OCI-M1 (cell line): ENCODE results near the gene DAGLA.

ENCODE experiments used
- DNase-seq: peaks from one replicate; lab custom pipeline; 2025; lab: John Stamatoyannopoulos, UW

The DAGLA gene

DNA sequence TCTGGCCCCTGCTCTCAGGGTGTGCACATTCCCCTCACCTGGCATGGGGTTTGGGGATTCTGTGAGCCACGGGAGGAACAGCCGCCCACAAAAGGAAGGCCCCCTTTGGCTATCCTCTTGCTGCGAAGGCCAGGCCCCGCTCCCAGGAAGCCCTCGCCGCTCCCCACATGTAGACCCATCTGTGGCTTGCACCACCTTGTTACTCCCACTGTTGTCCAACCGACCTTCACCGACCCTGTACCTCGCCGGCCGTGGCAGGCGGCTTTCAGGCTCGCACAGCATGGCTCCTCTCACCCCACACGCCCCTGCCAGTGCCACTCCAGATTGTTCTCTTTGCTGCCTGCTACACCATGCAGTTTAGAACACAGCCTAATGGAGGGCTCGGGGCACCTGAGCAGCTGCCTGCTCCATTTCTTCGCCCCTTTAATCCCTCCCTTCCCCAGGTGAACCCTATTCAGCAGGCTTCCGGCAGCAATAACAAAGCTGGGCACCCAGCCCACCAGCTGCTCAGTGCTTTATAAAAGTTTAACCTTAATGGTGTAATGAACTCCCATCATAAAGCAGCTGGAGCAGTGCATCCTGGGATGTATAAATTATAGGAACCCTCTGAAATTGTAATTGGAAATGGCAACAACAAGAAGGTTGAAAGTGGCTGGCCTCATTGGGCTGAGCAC lies 10.7 kb downstream of the DAGLA start:
- DNase-seq, result no peak

DNA sequence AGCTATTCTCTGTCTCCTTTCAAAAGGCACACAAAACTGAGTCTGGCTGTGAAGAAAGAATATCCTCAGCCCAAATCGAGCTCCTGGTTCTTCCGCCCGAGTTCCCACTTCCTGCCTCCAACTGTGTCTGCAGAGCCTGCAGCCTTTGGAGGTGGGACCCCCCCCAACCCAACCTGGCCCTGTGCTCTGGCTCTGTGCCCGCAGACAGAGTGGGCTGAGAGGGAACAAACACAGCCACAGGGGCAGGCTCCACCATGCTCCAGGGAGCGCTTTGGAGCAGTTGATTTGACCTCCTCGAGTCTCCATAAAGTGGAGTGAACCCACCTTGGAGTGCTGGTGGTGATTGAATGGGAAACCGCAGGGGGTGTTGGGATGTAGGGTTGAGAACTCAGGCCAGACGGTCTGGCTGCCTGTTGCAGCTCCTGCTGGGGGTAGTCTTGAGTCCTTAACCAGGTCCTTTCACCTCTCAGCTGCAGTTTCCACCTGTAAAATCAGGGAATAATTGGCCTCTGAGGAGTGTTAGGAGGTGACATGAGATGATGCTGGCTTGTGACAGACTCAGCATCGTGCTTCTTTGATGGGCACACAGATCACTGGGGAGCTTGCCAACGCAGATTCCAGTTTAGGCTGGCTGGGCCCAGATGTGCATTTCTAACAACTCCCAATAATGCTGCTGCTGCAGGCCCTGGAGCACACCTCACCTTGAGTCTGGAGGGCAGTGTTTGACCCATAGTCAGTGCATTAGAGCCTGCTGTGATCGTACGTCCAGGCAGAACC lies 11.4 kb downstream of the DAGLA start:
- no peak for DNase-seq

GRCh38 chr11:61693922-61694601 lies 13.9 kb downstream of the DAGLA start:
- no peak for DNase-seq

DNA sequence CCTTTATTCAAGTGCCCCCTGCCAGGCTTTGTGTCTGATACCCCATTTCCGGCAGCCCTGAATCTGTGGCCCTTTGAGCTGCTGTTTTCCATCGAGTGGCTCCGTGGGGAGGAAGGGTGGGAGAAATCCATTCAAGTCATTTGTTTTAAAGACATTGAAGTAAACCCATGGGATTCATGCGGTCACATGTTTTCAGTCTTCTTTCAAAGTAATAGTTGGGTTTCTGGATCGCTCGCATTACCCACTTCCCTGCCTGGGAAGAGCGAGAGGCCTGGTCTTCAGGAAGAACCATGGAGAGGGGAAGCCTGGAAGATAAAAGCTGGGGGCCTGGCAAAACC lies 14.4 kb downstream of the DAGLA start:
- DNase-seq, result no peak

- DNase-seq, result no peak
Observed at GRCh38 chr11:61694946-61695706, 14.9 kb downstream of the DAGLA start.

GRCh38 chr11:61695917-61696316 lies 15.7 kb downstream of the DAGLA start:
- DNase-seq, result no peak

DNA sequence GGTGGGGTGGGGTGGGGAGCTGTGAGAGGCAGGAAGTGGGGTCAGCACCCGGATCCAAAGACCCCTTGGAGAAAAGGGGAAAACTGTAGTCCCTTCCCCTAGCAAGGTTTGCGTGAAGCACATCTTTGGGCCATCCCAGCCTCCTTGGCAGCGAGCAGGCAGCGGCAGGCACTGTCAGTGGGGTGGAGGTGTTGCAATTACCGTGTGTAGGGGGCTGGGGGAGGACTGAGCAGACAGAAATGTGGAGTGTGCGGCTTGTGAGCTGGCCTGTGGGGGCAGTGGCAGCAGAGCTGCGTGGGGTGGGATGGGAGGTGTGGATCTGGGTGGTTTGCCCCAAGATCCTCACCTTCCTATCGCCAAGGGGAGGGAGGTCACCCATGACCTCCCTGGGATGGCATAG lies 16.4 kb downstream of the DAGLA start:
- DNase-seq, result no peak

DNA sequence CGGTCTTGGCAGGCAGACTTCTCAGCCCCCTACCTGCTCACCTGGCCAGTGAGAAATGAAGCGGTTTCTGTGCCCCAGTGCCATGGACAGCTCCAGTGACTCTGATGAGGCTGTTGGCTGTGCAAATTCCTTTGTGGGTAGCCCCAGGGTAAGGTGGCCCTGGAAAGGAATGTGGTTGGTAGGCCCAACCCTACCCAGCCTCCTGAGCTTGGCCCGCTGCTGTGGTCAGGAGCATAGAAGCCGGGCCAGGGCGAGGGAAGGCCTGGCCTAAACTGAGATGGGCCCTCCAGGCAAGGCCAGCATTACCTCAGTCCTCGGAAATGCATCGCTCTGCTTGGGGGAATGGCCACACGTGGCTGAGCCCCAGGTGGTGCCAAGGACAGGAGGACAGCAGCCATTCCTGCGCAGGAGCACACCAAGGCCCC lies 16.9 kb downstream of the DAGLA start:
- DNase-seq, result no peak

DNA sequence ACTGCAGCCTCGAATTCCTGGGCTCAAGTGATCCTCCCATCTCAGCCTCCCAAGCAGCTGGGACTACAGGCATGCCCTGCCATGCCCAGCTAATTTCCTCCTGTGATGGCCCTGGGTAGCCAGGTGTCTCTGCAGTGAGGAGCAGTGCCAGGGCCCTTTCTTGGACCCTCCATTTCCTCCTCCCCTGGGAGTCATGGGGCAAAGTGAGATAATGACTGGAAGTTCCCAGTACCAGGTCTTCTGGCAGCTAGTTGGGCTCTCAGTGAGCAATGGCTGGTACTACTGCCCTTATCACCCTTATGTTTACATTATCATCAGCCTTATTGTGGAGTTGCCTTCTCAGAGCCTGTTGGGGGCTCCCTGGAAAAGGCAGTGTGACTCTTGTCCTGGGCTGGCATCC lies 17.6 kb downstream of the DAGLA start:
- DNase-seq, result no peak

DNA sequence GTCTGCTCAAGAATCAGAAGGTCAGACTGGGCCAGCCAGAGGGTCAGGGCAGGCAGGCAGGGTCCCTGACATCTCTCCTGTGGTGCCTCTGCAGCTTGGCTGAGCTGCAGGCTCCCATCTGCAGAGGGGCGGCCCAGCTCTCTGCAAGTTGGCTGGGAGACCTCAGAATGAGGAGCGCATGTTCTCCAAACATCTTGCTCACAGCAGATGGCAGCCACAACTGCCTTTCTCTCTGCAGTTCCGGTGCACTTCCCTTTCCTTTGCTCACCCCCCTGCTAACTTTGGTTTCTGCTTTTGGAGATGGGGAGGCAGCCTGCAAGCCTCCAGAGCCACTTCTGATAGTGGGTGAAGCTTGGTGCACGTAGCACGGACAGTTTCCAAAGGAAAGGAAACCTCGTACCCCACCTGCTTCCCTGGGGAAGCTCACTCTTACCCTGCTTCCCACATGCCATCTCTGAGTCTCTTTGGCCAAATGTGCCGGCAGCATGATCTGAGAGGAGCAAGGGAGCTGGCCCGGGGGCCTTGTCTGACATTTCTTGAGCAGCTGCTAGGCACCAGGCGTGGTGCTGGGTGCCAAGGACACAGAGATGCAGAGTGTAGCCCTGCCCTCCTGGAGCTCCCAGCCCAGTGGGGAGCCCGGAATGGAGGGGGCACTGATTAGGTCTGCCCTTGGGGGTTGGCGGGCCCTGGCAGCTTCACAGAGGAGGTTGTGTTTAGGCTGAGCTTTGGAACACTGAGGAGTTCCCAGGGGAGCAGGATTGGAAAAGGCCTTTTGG lies 18.2 kb downstream of the DAGLA start:
- no peak for DNase-seq

DNA sequence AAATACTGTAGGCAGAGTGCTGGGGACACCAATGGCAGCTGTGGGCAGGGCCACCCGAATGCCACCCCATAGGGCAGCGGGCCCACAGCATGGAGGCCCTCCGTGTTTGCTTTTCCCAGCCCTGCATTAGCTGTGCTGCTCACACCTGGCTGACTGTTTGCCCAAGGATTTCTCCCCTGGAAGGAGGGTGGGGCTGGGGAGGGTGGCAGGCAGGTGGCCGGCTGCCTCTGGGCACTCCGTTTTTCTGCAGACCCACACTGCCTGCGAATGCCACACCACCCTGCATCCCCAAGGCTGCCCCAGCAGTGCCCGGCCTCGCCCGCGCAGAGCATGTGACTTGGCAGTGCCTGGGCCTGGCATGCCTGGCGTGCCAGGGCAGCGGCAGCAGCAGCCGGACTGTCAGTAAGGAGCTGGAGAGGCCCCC lies 19.6 kb downstream of the DAGLA start:
- DNase-seq, result no peak

GRCh38 chr11:61700212-61700611 lies 20.0 kb downstream of the DAGLA start:
- no peak for DNase-seq

GRCh38 chr11:61700720-61701119 lies 20.5 kb downstream of the DAGLA start:
- no peak for DNase-seq

DNA sequence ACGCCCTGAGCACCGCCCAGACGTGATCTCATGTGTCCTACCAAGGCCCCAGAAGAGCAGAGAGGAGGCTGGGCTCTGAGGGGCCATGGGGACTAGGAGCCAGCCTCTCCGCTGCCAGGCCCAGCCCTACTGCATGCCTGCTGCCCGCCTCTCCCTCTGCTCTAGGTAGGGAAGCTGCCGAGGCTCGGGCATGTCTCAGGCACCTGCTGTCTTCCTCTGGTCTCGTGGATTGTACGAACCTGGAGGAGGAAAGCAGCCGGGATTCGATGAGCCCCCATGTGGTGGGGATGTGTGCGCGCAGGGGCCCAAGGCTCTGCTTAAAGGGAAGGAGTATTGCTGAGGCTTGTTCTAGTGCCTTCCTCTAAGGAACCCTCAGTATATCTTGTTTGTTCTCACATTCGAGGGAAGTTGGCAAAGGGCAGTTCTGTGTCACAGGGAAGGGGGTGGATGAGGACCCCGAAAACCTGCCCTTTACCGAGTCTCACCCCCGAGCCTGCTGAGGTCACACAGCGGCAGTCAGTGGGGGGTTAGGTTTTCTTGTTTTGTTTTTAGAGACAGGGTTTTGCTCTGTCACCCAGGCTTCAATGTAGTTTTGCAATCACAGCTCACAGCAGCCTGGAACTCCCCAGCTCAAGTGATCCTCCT lies 21.2 kb downstream of the DAGLA start:
- peak; percentile 41 for DNase-seq

- DNase-seq, result no peak
Observed at GRCh38 chr11:61702701-61703312, 22.6 kb downstream of the DAGLA start.

DNA sequence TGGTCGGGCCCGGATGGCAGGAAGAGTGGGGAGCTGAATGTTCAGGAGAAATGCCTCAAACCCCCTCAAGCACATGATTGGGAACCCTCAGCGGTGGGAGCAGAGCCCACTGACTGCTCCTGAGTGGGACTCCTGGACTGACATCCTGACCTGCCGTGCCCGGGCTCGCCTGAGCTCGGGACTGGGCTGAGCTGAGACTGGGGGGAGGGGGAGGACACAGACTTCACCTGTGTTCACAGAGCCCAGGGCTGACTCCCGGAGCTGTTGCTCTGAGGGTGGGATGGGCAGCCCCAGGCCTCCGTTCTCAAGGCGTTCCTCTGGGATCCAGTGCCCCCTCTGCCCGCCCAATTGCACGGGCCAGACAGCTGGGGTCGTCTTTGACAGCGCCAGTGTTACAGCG lies 24.6 kb downstream of the DAGLA start:
- DNase-seq, result no peak

GRCh38 chr11:61706452-61707400 lies 26.5 kb downstream of the DAGLA start:
- DNase-seq, result no peak

DNA sequence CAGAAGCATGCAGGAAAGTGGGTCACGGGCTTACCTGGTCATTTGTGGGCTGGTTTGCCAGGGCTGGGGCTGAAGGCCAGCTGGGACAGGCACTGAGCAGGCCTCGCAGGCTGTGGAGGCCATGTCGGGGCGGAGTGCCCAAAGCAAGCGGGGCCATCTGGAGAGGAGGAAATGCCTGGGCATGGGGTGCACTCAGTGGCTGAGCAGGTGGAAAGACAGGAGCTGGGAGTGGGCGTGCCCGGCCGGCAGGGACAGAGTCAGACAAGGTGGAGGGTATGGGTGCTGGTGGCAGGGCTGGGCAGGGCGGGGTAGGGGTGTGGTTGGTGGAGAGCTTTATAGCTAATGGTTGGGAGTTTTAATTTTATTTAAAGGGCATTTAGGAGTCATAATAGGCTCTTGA lies 27.4 kb downstream of the DAGLA start:
- no peak for DNase-seq

GRCh38 chr11:61709110-61709509 lies 28.9 kb downstream of the DAGLA start:
- DNase-seq, result no peak

DNA sequence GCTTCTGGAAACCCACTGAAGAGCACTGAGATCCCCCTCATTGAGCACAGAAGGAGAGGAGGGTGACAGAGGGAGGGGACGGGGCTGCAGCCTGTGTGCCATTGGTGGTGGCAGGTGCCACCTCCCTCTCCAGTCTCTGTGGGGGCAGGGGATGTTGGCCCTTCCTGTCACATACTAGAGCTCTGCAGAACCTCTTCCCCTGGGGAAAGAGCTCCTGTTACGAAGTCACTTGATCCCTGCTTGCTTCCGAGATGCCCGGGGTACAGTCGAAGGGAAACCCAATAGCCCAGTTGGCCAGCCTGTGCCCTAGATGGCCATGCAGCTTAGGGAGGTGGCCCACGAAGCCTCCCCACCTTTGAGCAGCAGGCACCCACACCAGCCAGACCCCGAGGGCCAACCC lies 29.4 kb downstream of the DAGLA start:
- DNase-seq, result no peak
